Sigmoid colon (tissue), 7 donors: ENCODE results near the gene PLSCR5. TPM values are rescaled to one million over a fixed set of nuclear protein-coding genes. Genes with fewer than 3 reads are reported as not detected.

ENCODE experiments used
- DNase-seq: peaks from one replicate; pipeline ENCODE4 v3.0.0-alpha.2; 2019
- H3K27ac ChIP-seq, 4 donors: fragments of 200-600 bp; sonication (generic); one replicate each; pipeline ENCODE4 v1.5.1; 2016 to 2019; ENCODE audit warnings: mild to moderate bottlenecking in 1 of 4
- H3K27me3 ChIP-seq, 3 donors: fragments of 200-600 bp; sonication (generic); one replicate each; pipeline ENCODE4 v1.5.1; 2019; ENCODE audit warnings: mild to moderate bottlenecking in 1 of 3
- H3K36me3 ChIP-seq, 4 donors: fragments of 200-600 bp; sonication (generic); one replicate each; pipeline ENCODE4 v1.5.1; 2016 to 2019
- H3K4me1 ChIP-seq, 4 donors: fragments of 200-600 bp; sonication (generic); one replicate each; pipeline ENCODE4 v1.5.1; 2017 to 2019
- H3K4me3 ChIP-seq, 4 donors: fragments of 200-600 bp; sonication (generic); one replicate each; pipeline ENCODE4 v1.5.1; 2017 to 2019; ENCODE audit warnings: mild to moderate bottlenecking in 2 of 4, moderate library complexity in 1 of 4
- H3K9me3 ChIP-seq, 4 donors: fragments of 200-600 bp in 3 of 4; sonication (generic) in 3 of 4; one replicate each; pipeline versions ENCODE4 v1.5.1 to v1.6.1; 2013 to 2019
- EP300 ChIP-seq, 4 donors: sonication (generic); formaldehyde crosslinking; IDR thresholded peaks; one replicate each; pipeline ENCODE4 v1.6.1; 2017; ENCODE audit warnings: antibody characterized with exemption in 4 of 4
- POLR2A ChIP-seq, 2 donors: fragments of 450-650 bp; IDR thresholded peaks; one replicate each; pipeline ENCODE4 v1.6.1; 2016; ENCODE audit warnings: antibody characterized with exemption in 2 of 2, mild to moderate bottlenecking in 2 of 2, moderate library complexity in 2 of 2
- POLR2AphosphoS5 ChIP-seq, 4 donors: sonication (generic); formaldehyde crosslinking; IDR thresholded peaks; one replicate each; pipeline ENCODE4 v1.6.1; 2017; ENCODE audit warnings: antibody characterized with exemption in 4 of 4
- WGBS, 2 donors: extraction: QIAGEN DNeasy Blood & Tissue Kit; methylation state at CpG; one replicate each; pipeline ENCODE4 v1.1.7; 2013; 5-methylcytosine and 5-hydroxymethylcytosine counted together
- intact Hi-C: fragments of 100-400 bp; cut with DNase I; formaldehyde crosslinking; loops from one replicate; pipeline ENCODE4 v1.15.1; 2023
- polyA plus RNA-seq, 3 donors: library from polyadenylated mRNA; stranded (reverse); fragments of 200-250 nt; gene quantifications; one replicate each; pipeline ENCODE4 v1.2.3, GENCODE V29; 2013
- total RNA-seq, 4 donors: library from RNA; depleted of rRNA; stranded (reverse); fragments of >200 nt; gene quantifications; one replicate each; pipeline ENCODE4 v1.1.0, GENCODE V29; 2016
- TF ChIP-seq, protein P1 (sequence below), 4 experiments: fragments of 450-650 bp in 3 of 4; fragments of 200-600 bp in 1 of 4; IDR thresholded peaks; one replicate each; pipeline ENCODE4 v1.5.1; 2016 to 2019; ENCODE audit warnings: antibody characterized with exemption in 4 of 4, mild to moderate bottlenecking in 3 of 4, moderate library complexity in 2 of 4
- donor health status: healthy with polysubstance abuse.
- donor health status: Bipolar disorder and iron deficiency.
- donor health status: healthy.

Gene PLSCR5
- total and polyA plus RNA-seq, 7 donors, result not detected

DNA sequence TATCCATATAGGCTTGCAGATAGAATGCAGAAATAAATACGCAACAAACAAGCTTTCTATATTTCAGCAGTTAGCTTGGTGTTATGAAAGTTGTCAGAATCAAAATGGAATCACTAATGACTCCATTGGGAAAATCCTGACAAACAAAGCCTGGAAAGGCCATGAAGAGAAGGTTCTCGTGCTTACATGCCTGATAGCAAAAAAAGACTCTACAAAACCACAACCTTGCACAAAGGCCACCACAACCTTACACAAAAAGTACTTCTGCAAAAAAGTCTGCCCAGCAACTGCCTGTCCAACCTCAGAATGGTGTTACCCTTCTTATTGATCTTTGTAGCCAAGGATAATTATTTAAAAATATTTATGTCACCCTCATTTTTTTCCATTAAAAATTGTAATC, 46.4 kb downstream of the PLSCR5 start:
- Histone ChIP-seq H3K4me1 (no peaks in the 10 kb centered on the region), H3K27ac (no peak overlapping the region), H3K36me3 (no peaks in the 10 kb centered on the region), H3K4me3 (no peak overlapping the region), H3K9me3 (no peaks in the 10 kb centered on the region), H3K27me3 (no peaks in the 10 kb centered on the region)
- DNase-seq, result no peak
- WGBS, 2 donors, result 81 to 90% methylated on average over 2 of the region's 2 CpGs
- TF ChIP-seq POLR2A (IDR thresholded peaks at IDR 0.05) (no peak), POLR2AphosphoS5 (IDR thresholded peaks at IDR 0.05) (no peak), EP300 (IDR thresholded peaks at IDR 0.05) (no peak)
- TF ChIP-seq, protein P1, sequence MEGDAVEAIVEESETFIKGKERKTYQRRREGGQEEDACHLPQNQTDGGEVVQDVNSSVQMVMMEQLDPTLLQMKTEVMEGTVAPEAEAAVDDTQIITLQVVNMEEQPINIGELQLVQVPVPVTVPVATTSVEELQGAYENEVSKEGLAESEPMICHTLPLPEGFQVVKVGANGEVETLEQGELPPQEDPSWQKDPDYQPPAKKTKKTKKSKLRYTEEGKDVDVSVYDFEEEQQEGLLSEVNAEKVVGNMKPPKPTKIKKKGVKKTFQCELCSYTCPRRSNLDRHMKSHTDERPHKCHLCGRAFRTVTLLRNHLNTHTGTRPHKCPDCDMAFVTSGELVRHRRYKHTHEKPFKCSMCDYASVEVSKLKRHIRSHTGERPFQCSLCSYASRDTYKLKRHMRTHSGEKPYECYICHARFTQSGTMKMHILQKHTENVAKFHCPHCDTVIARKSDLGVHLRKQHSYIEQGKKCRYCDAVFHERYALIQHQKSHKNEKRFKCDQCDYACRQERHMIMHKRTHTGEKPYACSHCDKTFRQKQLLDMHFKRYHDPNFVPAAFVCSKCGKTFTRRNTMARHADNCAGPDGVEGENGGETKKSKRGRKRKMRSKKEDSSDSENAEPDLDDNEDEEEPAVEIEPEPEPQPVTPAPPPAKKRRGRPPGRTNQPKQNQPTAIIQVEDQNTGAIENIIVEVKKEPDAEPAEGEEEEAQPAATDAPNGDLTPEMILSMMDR (IDR thresholded peaks at IDR 0.05), result no peak
- intact Hi-C loops, result no loop called here

DNA sequence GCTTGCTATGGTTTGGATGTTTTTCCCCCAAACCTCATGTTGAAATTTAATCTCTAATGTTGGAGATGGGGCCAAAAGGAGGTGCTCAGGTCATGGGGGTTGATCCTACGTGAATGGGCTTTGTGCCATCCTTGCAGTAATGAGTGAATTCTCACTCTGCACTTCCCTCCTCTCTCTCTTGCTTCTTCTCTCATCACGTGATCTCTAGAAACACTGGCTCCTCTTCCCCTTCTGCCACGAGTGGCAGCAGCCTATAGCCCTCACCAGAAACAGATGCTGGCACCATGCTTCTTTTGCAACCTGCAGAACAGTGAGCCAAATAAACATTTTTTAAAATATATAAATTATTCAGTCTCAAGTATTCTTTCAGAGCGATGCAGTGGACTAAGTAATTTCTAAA, 47.4 kb downstream of the PLSCR5 start:
- Histone ChIP-seq H3K9me3 (no peaks in the 10 kb centered on the region), H3K27ac (no peak overlapping the region), H3K4me3 (no peak overlapping the region), H3K4me1 (no peaks in the 10 kb centered on the region), H3K36me3 (no peaks in the 10 kb centered on the region), H3K27me3 (no peaks in the 10 kb centered on the region)
- DNase-seq, result no peak
- 84 to 85% methylated on average over 4 of the region's 4 CpGs for WGBS, 2 donors
- intact Hi-C loops, result no loop called here
- TF ChIP-seq EP300 (IDR thresholded peaks at IDR 0.05) (no peak), POLR2A (IDR thresholded peaks at IDR 0.05) (no peak), POLR2AphosphoS5 (IDR thresholded peaks at IDR 0.05) (no peak)
- TF ChIP-seq, protein P1 (IDR thresholded peaks at IDR 0.05), result no peak

DNA sequence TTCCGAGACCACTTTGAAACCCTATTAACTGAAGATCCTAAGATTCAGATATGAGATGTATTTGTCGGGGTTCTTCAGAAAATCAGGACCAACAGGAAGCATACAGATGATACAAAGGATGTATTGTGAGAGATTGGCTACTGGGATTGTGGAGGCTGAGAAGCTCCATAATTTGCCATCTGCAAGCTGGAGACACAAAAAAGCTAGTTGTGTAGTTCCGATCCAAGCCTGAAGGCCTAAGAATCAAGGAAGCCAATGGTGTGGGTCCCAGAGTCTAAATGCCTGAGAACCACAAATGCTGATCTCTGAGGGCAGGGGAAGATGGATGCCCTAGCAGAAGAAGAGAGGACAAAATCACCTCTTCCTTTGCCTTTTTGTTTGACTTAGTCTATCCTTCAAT, 49.8 kb downstream of the PLSCR5 start:
- WGBS, 2 donors, result 97 to 98% methylated on average over 3 of the region's 3 CpGs
- Histone ChIP-seq H3K4me1 (peaks cover 0 to 6% (median 0%) of the 10 kb centered on the region in 4 donors), H3K36me3 (no peaks in the 10 kb centered on the region), H3K9me3 (no peaks in the 10 kb centered on the region), H3K27me3 (no peaks in the 10 kb centered on the region), H3K27ac (no peak overlapping the region), H3K4me3 (no peak overlapping the region)
- DNase-seq, result no peak
- intact Hi-C loops, result no loop called here
- TF ChIP-seq POLR2AphosphoS5 (IDR thresholded peaks at IDR 0.05) (no peak), POLR2A (IDR thresholded peaks at IDR 0.05) (no peak), EP300 (IDR thresholded peaks at IDR 0.05) (no peak)
- TF ChIP-seq, protein P1 (IDR thresholded peaks at IDR 0.05), result no peak

DNA sequence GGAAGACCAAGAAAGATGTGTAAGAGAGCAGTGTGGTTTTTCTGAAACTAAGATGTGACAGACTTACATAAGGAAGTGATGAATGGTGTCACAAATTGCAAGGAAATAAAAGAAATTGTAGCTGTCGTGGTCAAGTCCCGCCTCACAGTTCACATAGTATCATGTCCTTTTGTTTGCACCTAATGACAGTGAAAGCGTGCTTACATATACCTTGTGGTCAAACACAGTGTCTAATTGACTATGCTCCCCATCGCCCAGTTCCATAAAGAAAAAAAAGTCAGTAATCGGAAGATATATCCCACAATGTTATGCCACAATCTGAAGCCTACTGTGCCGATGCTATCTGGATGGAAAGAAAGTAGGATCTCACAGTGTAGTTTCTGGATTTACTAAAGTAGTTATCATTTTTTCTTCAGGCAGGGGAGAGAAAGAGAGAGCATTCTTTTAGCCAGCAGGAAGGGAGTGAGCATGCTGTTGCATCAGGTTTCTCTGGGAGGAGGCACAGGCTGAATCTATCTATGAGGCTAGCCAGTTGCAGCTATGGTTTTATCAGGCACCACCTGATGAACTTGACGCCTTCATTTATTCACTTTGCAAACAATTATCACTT, 50.9 kb downstream of the PLSCR5 start:
- no peak overlapping the region for H3K27ac ChIP-seq
- intact Hi-C loops, result no loop called here
- H3K9me3 ChIP-seq, result no peaks in the 10 kb centered on the region
- DNase-seq, result no peak
- H3K4me3 ChIP-seq, result no peak overlapping the region
- WGBS, 2 donors, result 85 to 86% methylated on average over 7 of the region's 7 CpGs
- H3K27me3 ChIP-seq, result no peaks in the 10 kb centered on the region
- peaks cover 0 to 7% (median 2%) of the 10 kb centered on the region in 4 donors for H3K4me1 ChIP-seq
- no peaks in the 10 kb centered on the region for H3K36me3 ChIP-seq
- TF ChIP-seq POLR2AphosphoS5 (IDR thresholded peaks at IDR 0.05) (no peak), EP300 (IDR thresholded peaks at IDR 0.05) (no peak), POLR2A (IDR thresholded peaks at IDR 0.05) (no peak)
- TF ChIP-seq, protein P1 (IDR thresholded peaks at IDR 0.05), result no peak
